Cardiac ventricle fibroblast (primary cell): ENCODE data around the gene OR2T29. TPM values are rescaled to one million over a fixed set of nuclear protein-coding genes. Genes with fewer than 3 reads are reported as not detected.

Source experiments
- total RNA-seq: library from RNA; depleted of rRNA; stranded (reverse); fragments of >200 nt; gene quantifications from 2 replicates; pipeline ENCODE4 v1.2.3, GENCODE V29; 2015

Gene OR2T29
- total RNA-seq = not detected in 2 replicates

GRCh38 chr1:248562672-248563071 lies at the start of gene OR2T29:
TSS of gene OR2T29 (minus strand) at chr1:248562772. CDS start at chr1:248559491, 3,281 bp downstream.

GRCh38 chr1:248597589-248597988 lies 35.0 kb upstream of the OR2T29 start, which contains the start of gene OR2T10:
TSS of gene OR2T10 (minus strand) at chr1:248597700. CDS start at chr1:248593768, 3,932 bp downstream.

GRCh38 chr1:248574657-248575056 lies 12.1 kb upstream of the OR2T29 start, which contains the start of gene OR2T34:
TSS of gene OR2T34 (minus strand) at chr1:248574757. CDS start at chr1:248574757, 0 bp downstream.

GRCh38 chr1:248507773-248508172 lies 54.8 kb downstream of the OR2T29 start, which contains the start of gene OR2G6:
TSS of gene OR2G6 (plus strand) at chr1:248508073. CDS start at chr1:248521647, 13,574 bp downstream.

Other genes with a start within 250 kb of the OR2T29 start
- not detected in 2 replicates for gene OR2M7, start 238.2 kb downstream of the OR2T29 start, total RNA-seq
- gene OR14C36, start 214.0 kb downstream of the OR2T29 start, total RNA-seq = not detected in 2 replicates
- not detected in 2 replicates for gene OR2T4, start 201.1 kb downstream of the OR2T29 start, total RNA-seq
- gene OR2T6, start 187.0 kb downstream of the OR2T29 start, total RNA-seq = not detected in 2 replicates
- gene OR2T1, start 159.7 kb downstream of the OR2T29 start, total RNA-seq = not detected in 2 replicates
- not detected in 2 replicates for gene OR2T2, start 117.1 kb downstream of the OR2T29 start, total RNA-seq
- not detected in 2 replicates for gene OR2T3, start 89.4 kb downstream of the OR2T29 start, total RNA-seq
- gene OR2T5, start 74.2 kb downstream of the OR2T29 start, total RNA-seq = not detected in 2 replicates
- not detected in 2 replicates for gene OR2G6, start 54.7 kb downstream of the OR2T29 start, total RNA-seq
- gene OR2T34, start 12.0 kb upstream of the OR2T29 start, total RNA-seq = not detected in 2 replicates
- gene OR2T10, start 34.9 kb upstream of the OR2T29 start, total RNA-seq = not detected in 2 replicates
- gene OR2T11, start 72.3 kb upstream of the OR2T29 start, total RNA-seq = not detected in 2 replicates
- not detected in 2 replicates for gene OR2T35, start 82.5 kb upstream of the OR2T29 start, total RNA-seq
- gene OR2T27, start 92.8 kb upstream of the OR2T29 start, total RNA-seq = not detected in 2 replicates
- not detected in 2 replicates for gene OR14I1, start 140.0 kb upstream of the OR2T29 start, total RNA-seq
- gene LYPD8, start 193.0 kb upstream of the OR2T29 start, total RNA-seq = not detected in 2 replicates